Measurements from ENCODE around the gene SIRPA. TPM values are rescaled to one million over a fixed set of nuclear protein-coding genes. Genes with fewer than 3 reads are reported as not detected.

Gene SIRPA
- total RNA-seq, 1 donor from 2014 or later, result 35.5 TPM

GRCh38 chr20:1922786-1923185 is 27.6 kb downstream of the SIRPA start:
- H3K79me2 ChIP-seq (ENCODE audit: insufficient read depth, low read length), result no peaks in the 10 kb centered on the region
- no peak for DNase-seq (ENCODE audit: low read depth)
- no peaks in the 10 kb centered on the region for H3K27me3 Mint-ChIP-seq (ENCODE audit: low read depth, unreplicated experiment)

GRCh38 chr20:1924910-1925861 is 30.0 kb downstream of the SIRPA start:
- H3K27ac ChIP-seq (ENCODE audit: low read depth, low read length), result no peak overlapping the region
- no peak overlapping the region for H2AFZ ChIP-seq (ENCODE audit: low read depth, low read length)
- H3K4me3 ChIP-seq (ENCODE audit: insufficient read depth, low read depth, low read length), result no peak overlapping the region
- no peak overlapping the region for H3K4me2 ChIP-seq (ENCODE audit: low read length)
- FAIRE-seq (no peak), DNase-seq (ENCODE audit: low read depth) (no peak)
- no peak overlapping the region for H3K27ac Mint-ChIP-seq (ENCODE audit: unreplicated experiment)
- no peaks in the 10 kb centered on the region for H3K79me2 ChIP-seq (ENCODE audit: insufficient read depth, low read length)
- no peaks in the 10 kb centered on the region for H3K9me3 Mint-ChIP-seq (ENCODE audit: unreplicated experiment)
- no peak overlapping the region for H3K4me3 Mint-ChIP-seq (ENCODE audit: unreplicated experiment)
- peaks cover 2% of the 10 kb centered on the region for H3K36me3 ChIP-seq (ENCODE audit: insufficient read depth, low read length)
- no peaks in the 10 kb centered on the region for H3K9me3 ChIP-seq (ENCODE audit: insufficient read depth, low read depth, low read length)
- H3K9ac ChIP-seq (ENCODE audit: low read length), result no peak overlapping the region
- TF ChIP-seq, protein P1, sequence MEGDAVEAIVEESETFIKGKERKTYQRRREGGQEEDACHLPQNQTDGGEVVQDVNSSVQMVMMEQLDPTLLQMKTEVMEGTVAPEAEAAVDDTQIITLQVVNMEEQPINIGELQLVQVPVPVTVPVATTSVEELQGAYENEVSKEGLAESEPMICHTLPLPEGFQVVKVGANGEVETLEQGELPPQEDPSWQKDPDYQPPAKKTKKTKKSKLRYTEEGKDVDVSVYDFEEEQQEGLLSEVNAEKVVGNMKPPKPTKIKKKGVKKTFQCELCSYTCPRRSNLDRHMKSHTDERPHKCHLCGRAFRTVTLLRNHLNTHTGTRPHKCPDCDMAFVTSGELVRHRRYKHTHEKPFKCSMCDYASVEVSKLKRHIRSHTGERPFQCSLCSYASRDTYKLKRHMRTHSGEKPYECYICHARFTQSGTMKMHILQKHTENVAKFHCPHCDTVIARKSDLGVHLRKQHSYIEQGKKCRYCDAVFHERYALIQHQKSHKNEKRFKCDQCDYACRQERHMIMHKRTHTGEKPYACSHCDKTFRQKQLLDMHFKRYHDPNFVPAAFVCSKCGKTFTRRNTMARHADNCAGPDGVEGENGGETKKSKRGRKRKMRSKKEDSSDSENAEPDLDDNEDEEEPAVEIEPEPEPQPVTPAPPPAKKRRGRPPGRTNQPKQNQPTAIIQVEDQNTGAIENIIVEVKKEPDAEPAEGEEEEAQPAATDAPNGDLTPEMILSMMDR (IDR thresholded peaks at IDR 0.05; ENCODE audit: insufficient read depth, low read depth, low read length), result no peak
- TF ChIP-seq EZH2 (IDR thresholded peaks at IDR 0.05; ENCODE audit: insufficient read depth, low read length), result no peak
- peaks cover 42% of the 10 kb centered on the region for H3K36me3 Mint-ChIP-seq (ENCODE audit: low read depth, unreplicated experiment)
- H3K4me1 Mint-ChIP-seq (ENCODE audit: low read depth, unreplicated experiment), result no peaks in the 10 kb centered on the region
- H3K27me3 Mint-ChIP-seq (ENCODE audit: low read depth, unreplicated experiment), result no peaks in the 10 kb centered on the region
- no peaks in the 10 kb centered on the region for H3K4me1 ChIP-seq (ENCODE audit: insufficient read depth, low read length)
- H4K20me1 ChIP-seq (ENCODE audit: insufficient read depth, low read length), result peaks cover 13% of the 10 kb centered on the region
- H3K27me3 ChIP-seq (ENCODE audit: insufficient read depth, low read length), result no peaks in the 10 kb centered on the region

More at GRCh38 chr20:1922786-1923185, 27.6 kb downstream of the SIRPA start:
- FAIRE-seq, result no peak
- Histone ChIP-seq H3K4me1 (ENCODE audit: insufficient read depth, low read length) (no peaks in the 10 kb centered on the region), H3K9me3 (ENCODE audit: insufficient read depth, low read depth, low read length) (no peaks in the 10 kb centered on the region), H3K4me2 (ENCODE audit: low read length) (no peak overlapping the region), H3K36me3 (ENCODE audit: insufficient read depth, low read length) (no peaks in the 10 kb centered on the region), H3K27me3 (ENCODE audit: insufficient read depth, low read length) (no peaks in the 10 kb centered on the region), H4K20me1 (ENCODE audit: insufficient read depth, low read length) (peaks cover 14% of the 10 kb centered on the region), H3K27ac (ENCODE audit: low read depth, low read length) (no peak overlapping the region), H2AFZ (ENCODE audit: low read depth, low read length) (no peak overlapping the region), H3K9ac (ENCODE audit: low read length) (no peak overlapping the region), H3K4me3 (ENCODE audit: insufficient read depth, low read depth, low read length) (no peak overlapping the region)
- H3K36me3 Mint-ChIP-seq (ENCODE audit: low read depth, unreplicated experiment), result peaks cover 33% of the 10 kb centered on the region
- H3K9me3 Mint-ChIP-seq (ENCODE audit: unreplicated experiment), result no peaks in the 10 kb centered on the region
- H3K4me3 Mint-ChIP-seq (ENCODE audit: unreplicated experiment), result no peak overlapping the region
- TF ChIP-seq, protein P1 (IDR thresholded peaks at IDR 0.05; ENCODE audit: insufficient read depth, low read depth, low read length), result no peak
- TF ChIP-seq EZH2 (IDR thresholded peaks at IDR 0.05; ENCODE audit: insufficient read depth, low read length), result no peak
- H3K4me1 Mint-ChIP-seq (ENCODE audit: low read depth, unreplicated experiment), result no peaks in the 10 kb centered on the region
- H3K27ac Mint-ChIP-seq (ENCODE audit: unreplicated experiment), result no peak overlapping the region

- Mint-ChIP-seq H3K9me3 (ENCODE audit: unreplicated experiment) (no peaks in the 10 kb centered on the region), H3K27ac (ENCODE audit: unreplicated experiment) (no peak overlapping the region), H3K4me3 (ENCODE audit: unreplicated experiment) (no peak overlapping the region), H3K36me3 (ENCODE audit: low read depth, unreplicated experiment) (peaks cover 45% of the 10 kb centered on the region), H3K4me1 (ENCODE audit: low read depth, unreplicated experiment) (no peaks in the 10 kb centered on the region), H3K27me3 (ENCODE audit: low read depth, unreplicated experiment) (no peaks in the 10 kb centered on the region)
- H3K4me2 ChIP-seq (ENCODE audit: low read length), result no peak overlapping the region
- TF ChIP-seq, protein P1 (IDR thresholded peaks at IDR 0.05; ENCODE audit: insufficient read depth, low read depth, low read length), result no peak
- TF ChIP-seq EZH2 (IDR thresholded peaks at IDR 0.05; ENCODE audit: insufficient read depth, low read length), result no peak
- no peak overlapping the region for H3K9ac ChIP-seq (ENCODE audit: low read length)
- DNase-seq (ENCODE audit: low read depth) (no peak), FAIRE-seq (no peak)
- H3K4me3 ChIP-seq (ENCODE audit: insufficient read depth, low read depth, low read length), result no peak overlapping the region
- no peaks in the 10 kb centered on the region for H3K27me3 ChIP-seq (ENCODE audit: insufficient read depth, low read length)
- no peaks in the 10 kb centered on the region for H3K79me2 ChIP-seq (ENCODE audit: insufficient read depth, low read length)
- H3K27ac ChIP-seq (ENCODE audit: low read depth, low read length), result no peak overlapping the region
- peaks cover 2% of the 10 kb centered on the region for H3K36me3 ChIP-seq (ENCODE audit: insufficient read depth, low read length)
- no peak overlapping the region for H2AFZ ChIP-seq (ENCODE audit: low read depth, low read length)
- no peaks in the 10 kb centered on the region for H3K4me1 ChIP-seq (ENCODE audit: insufficient read depth, low read length)
- H3K9me3 ChIP-seq (ENCODE audit: insufficient read depth, low read depth, low read length), result no peaks in the 10 kb centered on the region
- peaks cover 14% of the 10 kb centered on the region for H4K20me1 ChIP-seq (ENCODE audit: insufficient read depth, low read length)
Observed at GRCh38 chr20:1926237-1926636, 31.0 kb downstream of the SIRPA start.
